Measurements from ENCODE around the gene PTPRA. TPM values are rescaled to one million over a fixed set of nuclear protein-coding genes. Genes with fewer than 3 reads are reported as not detected.
A peak's percentile ranks its signal among the peaks of the same experiment; 100 is the strongest.
"Not testable (repeated sequence)": the region's sequence is repeated elsewhere in the genome, so short reads cannot be mapped to it uniquely, and the experiment has no call there.

Gene PTPRA
- total and polyA plus RNA-seq, 4 donors = 113 to 182 (median 166) TPM

DNA sequence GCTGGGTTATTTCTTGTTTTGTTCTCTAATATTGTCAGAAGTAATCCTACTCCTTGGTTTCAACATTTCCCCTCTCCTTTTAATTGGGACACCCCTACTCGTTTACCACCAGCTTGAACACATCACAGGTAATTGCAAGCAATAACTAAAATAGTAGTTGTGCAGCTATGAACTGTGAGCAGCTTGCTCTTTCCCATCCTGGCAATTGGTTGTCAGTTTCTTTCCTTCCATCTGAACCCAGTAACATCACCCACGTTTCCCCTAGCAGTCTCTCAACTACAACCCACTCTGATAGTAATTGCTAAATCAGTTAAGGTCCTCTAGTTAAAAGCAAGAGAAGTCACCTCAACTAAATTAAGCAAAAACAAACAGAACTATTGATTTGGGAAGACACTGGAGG, 122.5 kb downstream of the PTPRA start:
- H3K4me1 ChIP-seq (ENCODE audit: control insufficient read depth, insufficient read depth, low read length) = no peaks in the 10 kb centered on the region
- no peak for DNase-seq (ENCODE audit: low read depth in 4 of 6, low spot score in 6 of 6)
- H3K27ac ChIP-seq (ENCODE audit: low read depth, low read length) = no peak overlapping the region
- no CpG with 5 or more reads among the region's 2 CpGs for WGBS (ENCODE audit: insufficient coverage)
- H3K9me3 ChIP-seq (ENCODE audit: control insufficient read depth, insufficient read depth, low read length) = no peaks in the 10 kb centered on the region
- peaks cover 38% of the 10 kb centered on the region for H3K36me3 ChIP-seq (ENCODE audit: control insufficient read depth, insufficient read depth, low read length)
- H3K27me3 ChIP-seq (ENCODE audit: control insufficient read depth, insufficient read depth, low read length) = no peaks in the 10 kb centered on the region
- H3K4me3 ChIP-seq (ENCODE audit: low read depth, low read length) = no peak overlapping the region

DNA sequence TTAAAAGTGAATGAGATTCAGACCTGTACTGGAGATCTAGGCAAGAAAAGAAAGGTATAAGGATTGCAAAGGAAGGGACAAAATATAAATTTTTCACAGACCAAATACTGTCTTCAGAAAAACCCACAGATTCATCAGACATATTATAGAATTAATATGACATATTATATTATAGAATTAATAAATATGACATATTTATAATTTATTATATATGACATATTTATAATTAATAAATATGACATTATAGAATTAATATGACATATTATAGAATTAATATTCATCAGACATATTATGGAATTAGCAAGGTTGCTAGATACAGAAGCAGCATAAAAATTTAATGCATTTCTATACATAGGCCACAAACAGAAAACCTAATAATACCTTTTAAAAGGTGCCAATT, 125.4 kb downstream of the PTPRA start:
- Histone ChIP-seq H3K27me3 (ENCODE audit: control insufficient read depth, insufficient read depth, low read length) (no peaks in the 10 kb centered on the region), H3K4me3 (ENCODE audit: low read depth, low read length) (no peak overlapping the region), H3K36me3 (ENCODE audit: control insufficient read depth, insufficient read depth, low read length) (peaks cover 23% of the 10 kb centered on the region), H3K27ac (ENCODE audit: low read depth, low read length) (no peak overlapping the region), H3K9me3 (ENCODE audit: control insufficient read depth, insufficient read depth, low read length) (no peaks in the 10 kb centered on the region), H3K4me1 (ENCODE audit: control insufficient read depth, insufficient read depth, low read length) (no peaks in the 10 kb centered on the region)
- DNase-seq (ENCODE audit: low read depth in 4 of 6, low spot score in 6 of 6) = no peak

DNA sequence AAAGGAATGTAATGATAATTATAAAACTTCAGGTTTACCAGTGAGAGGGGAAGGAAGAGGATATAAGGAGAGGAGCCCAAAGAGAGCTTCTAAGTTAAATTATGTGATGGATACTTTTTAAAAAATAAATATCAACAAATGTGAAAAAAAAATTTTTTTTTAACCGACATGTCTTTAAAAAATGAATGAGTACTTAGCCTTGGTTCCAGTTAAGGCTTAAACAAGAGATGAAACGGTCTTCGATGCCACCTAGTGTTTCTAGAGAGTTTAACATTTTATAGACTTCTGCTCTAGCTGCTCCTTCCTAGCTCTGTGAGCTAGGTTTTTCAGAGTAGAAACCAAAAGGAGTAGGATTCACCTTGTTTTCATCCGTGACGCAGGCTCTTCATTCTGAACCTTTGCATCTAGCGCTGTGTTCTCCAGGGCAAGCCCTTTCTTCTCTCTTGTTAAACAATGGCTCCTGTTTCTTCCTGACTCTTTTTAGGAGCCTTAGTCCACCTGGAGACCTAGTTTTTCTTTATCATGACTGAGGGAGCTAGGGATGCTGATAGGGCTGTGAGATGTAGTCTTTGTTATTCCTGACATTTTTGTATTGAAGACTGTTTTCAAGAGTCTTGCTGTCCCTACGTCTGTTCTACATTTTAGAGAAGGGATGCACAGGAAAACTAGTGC, 127.7 kb downstream of the PTPRA start:
- H3K36me3 ChIP-seq (ENCODE audit: control insufficient read depth, insufficient read depth, low read length) = peaks cover 20% of the 10 kb centered on the region
- 59% methylated on average over 4 of the region's 7 CpGs for WGBS (ENCODE audit: insufficient coverage)
- no peaks in the 10 kb centered on the region for H3K4me1 ChIP-seq (ENCODE audit: control insufficient read depth, insufficient read depth, low read length)
- H3K27me3 ChIP-seq (ENCODE audit: control insufficient read depth, insufficient read depth, low read length) = no peaks in the 10 kb centered on the region
- H3K27ac ChIP-seq (ENCODE audit: low read depth, low read length) = no peak overlapping the region
- H3K4me3 ChIP-seq (ENCODE audit: low read depth, low read length) = no peak overlapping the region
- DNase-seq (ENCODE audit: low read depth in 4 of 6, low spot score in 6 of 6) = peak; percentile 32 to 89 (median 56)
- no peaks in the 10 kb centered on the region for H3K9me3 ChIP-seq (ENCODE audit: control insufficient read depth, insufficient read depth, low read length)

DNA sequence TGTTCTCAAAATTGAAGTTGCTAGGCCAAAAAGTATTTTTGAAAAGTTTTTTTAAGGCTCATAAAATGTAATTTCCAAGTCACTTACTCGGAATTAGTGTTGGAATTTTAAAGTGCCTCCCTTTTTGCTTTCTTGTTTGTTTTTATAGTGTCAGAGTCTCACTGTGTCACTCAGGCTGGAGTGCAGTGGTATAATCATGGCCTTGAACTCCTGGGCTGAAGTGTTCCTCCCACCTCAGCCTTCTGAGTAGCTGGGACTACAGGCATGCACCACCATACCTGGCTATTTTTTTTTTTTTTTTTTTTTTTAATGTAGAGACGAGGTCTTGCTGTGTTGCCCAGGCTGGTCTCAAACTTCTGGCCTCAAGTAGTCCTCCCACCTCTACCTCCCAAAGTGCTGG, 130.1 kb downstream of the PTPRA start:
- no peaks in the 10 kb centered on the region for H3K4me1 ChIP-seq (ENCODE audit: control insufficient read depth, insufficient read depth, low read length)
- WGBS (ENCODE audit: insufficient coverage) = no CpG with 5 or more reads among the region's 2 CpGs
- no peaks in the 10 kb centered on the region for H3K9me3 ChIP-seq (ENCODE audit: control insufficient read depth, insufficient read depth, low read length)
- peaks cover 23% of the 10 kb centered on the region for H3K36me3 ChIP-seq (ENCODE audit: control insufficient read depth, insufficient read depth, low read length)
- H3K27ac ChIP-seq (ENCODE audit: low read depth, low read length) = no peak overlapping the region
- H3K27me3 ChIP-seq (ENCODE audit: control insufficient read depth, insufficient read depth, low read length) = no peaks in the 10 kb centered on the region
- no peak overlapping the region for H3K4me3 ChIP-seq (ENCODE audit: low read depth, low read length)
- no peak for DNase-seq (ENCODE audit: low read depth in 4 of 6, low spot score in 6 of 6)

DNA sequence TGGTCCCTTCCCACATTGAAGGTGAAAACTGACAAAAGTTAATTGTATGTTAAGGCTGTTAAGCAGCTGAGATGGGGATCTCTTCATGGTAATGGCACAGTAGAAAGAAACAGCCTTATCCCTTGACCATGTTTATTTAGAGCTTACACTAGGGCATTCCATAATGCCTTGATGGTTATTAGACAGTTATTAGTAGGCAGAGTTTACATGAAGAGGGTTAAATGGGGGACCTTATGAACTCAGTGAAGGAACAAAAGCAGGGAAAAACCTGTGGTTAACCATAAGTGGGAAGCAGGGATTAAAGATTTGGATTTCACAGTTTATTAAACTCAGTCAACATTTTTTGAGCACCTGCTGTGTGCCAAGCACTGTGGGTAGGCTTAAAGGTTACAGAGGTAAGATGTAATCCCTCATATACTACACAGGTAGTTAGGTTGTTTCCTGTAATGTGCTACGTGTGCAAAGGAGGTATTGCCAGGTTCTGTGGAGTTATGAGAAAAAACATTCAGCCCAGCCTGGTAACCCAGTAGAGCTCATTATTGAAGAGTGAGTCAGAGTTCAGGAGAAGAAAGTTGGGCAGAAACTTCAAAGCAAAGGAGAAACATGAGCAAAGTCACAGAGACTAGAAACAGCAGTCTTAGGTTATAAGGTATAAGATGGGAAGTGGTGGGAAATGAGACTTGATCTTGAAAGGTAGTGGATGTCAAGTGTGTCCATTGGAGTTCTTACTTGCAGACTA, 137.9 kb downstream of the PTPRA start:
- Histone ChIP-seq H3K27ac (ENCODE audit: low read depth, low read length) (no peak overlapping the region), H3K27me3 (ENCODE audit: control insufficient read depth, insufficient read depth, low read length) (no peaks in the 10 kb centered on the region), H3K4me1 (ENCODE audit: control insufficient read depth, insufficient read depth, low read length) (no peaks in the 10 kb centered on the region), H3K36me3 (ENCODE audit: control insufficient read depth, insufficient read depth, low read length) (peaks cover 47% of the 10 kb centered on the region), H3K4me3 (ENCODE audit: low read depth, low read length) (no peak overlapping the region), H3K9me3 (ENCODE audit: control insufficient read depth, insufficient read depth, low read length) (no peaks in the 10 kb centered on the region)
- DNase-seq (ENCODE audit: low read depth in 4 of 6, low spot score in 6 of 6) = no peak
- 100% methylated on average over 1 of the region's 1 CpG for WGBS (ENCODE audit: insufficient coverage)

DNA sequence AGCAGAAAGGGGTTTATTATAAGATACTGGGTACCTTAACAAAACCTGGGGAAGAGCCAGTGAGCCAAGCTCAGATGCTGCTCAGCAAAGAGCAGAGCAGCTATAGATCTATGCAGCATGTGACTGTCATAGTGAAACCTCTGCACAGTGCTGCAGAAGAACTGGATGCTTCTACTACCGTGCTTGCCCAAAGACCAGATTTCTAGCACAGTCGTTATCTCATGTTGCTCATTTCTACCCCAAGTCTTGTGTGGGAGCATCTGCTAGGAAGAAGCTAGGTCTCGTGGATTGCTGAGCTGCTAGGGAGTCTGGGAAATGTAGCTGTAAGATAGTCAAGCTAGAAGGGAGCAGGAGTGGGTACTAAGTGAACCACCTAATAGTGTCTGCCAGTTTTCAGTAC, 138.5 kb downstream of the PTPRA start:
- no peaks in the 10 kb centered on the region for H3K9me3 ChIP-seq (ENCODE audit: control insufficient read depth, insufficient read depth, low read length)
- no peak overlapping the region for H3K27ac ChIP-seq (ENCODE audit: low read depth, low read length)
- peak in 1 of 6 donors; percentile 8 for DNase-seq (ENCODE audit: low read depth in 4 of 6, low spot score in 6 of 6)
- WGBS (ENCODE audit: insufficient coverage) = 100% methylated on average over 3 of the region's 3 CpGs
- H3K4me1 ChIP-seq (ENCODE audit: control insufficient read depth, insufficient read depth, low read length) = no peaks in the 10 kb centered on the region
- H3K4me3 ChIP-seq (ENCODE audit: low read depth, low read length) = no peak overlapping the region
- H3K36me3 ChIP-seq (ENCODE audit: control insufficient read depth, insufficient read depth, low read length) = peaks cover 44% of the 10 kb centered on the region
- H3K27me3 ChIP-seq (ENCODE audit: control insufficient read depth, insufficient read depth, low read length) = no peaks in the 10 kb centered on the region

DNA sequence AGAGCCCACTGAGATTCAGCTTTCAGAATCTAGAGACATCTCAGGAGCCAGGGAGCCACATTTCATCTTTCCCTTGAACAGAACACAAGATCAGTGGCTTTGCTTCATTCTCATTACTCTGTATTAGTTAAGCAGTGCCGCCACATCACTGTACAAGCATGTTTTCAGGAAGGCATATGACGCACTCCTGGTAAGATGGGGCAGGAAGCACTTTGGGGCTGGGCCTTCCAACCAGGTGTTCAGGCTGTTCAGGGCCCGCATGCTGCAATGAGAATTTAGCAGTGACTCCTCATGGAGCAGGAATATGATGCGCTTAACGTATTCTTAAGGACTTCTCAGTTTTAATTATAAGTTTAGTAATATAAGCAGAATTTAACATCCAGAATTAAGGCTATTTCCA, 140.5 kb downstream of the PTPRA start:
- Histone ChIP-seq H3K4me3 (ENCODE audit: low read depth, low read length) (no peak overlapping the region), H3K9me3 (ENCODE audit: control insufficient read depth, insufficient read depth, low read length) (no peaks in the 10 kb centered on the region), H3K4me1 (ENCODE audit: control insufficient read depth, insufficient read depth, low read length) (no peaks in the 10 kb centered on the region), H3K27ac (ENCODE audit: low read depth, low read length) (no peak overlapping the region), H3K27me3 (ENCODE audit: control insufficient read depth, insufficient read depth, low read length) (no peaks in the 10 kb centered on the region), H3K36me3 (ENCODE audit: control insufficient read depth, insufficient read depth, low read length) (peaks cover 44% of the 10 kb centered on the region)
- WGBS (ENCODE audit: insufficient coverage) = 100% methylated on average over 2 of the region's 5 CpGs
- no peak for DNase-seq (ENCODE audit: low read depth in 4 of 6, low spot score in 6 of 6)

DNA sequence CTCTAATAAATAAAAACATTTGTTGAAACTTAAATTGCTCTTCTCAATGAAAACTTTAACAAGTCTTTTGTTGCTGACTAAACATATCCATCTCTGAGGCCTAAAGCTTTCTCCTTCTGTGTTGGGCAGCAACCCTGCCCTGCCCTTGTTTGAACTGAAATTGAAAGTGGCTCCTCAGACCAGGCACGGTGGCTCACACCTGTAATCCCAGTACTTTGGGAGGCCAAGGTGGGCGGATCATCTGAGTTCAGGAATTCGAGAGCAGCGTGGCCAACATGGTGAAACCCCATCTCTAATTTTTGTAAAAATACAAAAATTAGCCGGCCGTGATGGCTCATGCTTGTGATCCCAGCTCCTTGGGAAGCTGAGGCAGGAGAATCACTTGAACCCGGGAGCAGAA, 140.9 kb downstream of the PTPRA start:
- 93% methylated on average over 7 of the region's 7 CpGs for WGBS (ENCODE audit: insufficient coverage)
- no peak for DNase-seq (ENCODE audit: low read depth in 4 of 6, low spot score in 6 of 6)
- no peaks in the 10 kb centered on the region for H3K4me1 ChIP-seq (ENCODE audit: control insufficient read depth, insufficient read depth, low read length)
- no peak overlapping the region for H3K27ac ChIP-seq (ENCODE audit: low read depth, low read length)
- H3K36me3 ChIP-seq (ENCODE audit: control insufficient read depth, insufficient read depth, low read length) = peaks cover 40% of the 10 kb centered on the region
- H3K9me3 ChIP-seq (ENCODE audit: control insufficient read depth, insufficient read depth, low read length) = no peaks in the 10 kb centered on the region
- H3K4me3 ChIP-seq (ENCODE audit: low read depth, low read length) = no peak overlapping the region
- H3K27me3 ChIP-seq (ENCODE audit: control insufficient read depth, insufficient read depth, low read length) = no peaks in the 10 kb centered on the region

DNA sequence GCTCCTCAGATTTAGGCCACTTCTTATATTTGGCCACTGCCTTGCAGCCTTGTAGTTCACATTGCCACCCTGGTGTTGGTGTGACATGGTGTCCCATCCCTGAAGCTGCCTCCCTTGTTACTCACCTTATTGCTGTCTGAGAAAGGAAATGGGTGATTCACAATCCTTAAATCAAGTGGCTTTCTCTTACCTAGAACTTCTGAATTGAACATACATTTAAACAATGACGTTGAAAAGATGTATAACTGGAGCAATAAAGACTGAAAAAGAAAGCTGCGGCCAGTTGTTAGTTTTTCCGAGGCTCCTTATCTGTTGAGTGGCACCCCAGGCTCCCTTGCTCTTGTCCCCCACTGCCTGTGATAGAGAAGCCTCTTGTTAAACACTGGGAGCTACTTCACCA, 141.4 kb downstream of the PTPRA start:
- H3K4me1 ChIP-seq (ENCODE audit: control insufficient read depth, insufficient read depth, low read length) = no peaks in the 10 kb centered on the region
- WGBS (ENCODE audit: insufficient coverage) = 83% methylated on average over 1 of the region's 3 CpGs
- H3K9me3 ChIP-seq (ENCODE audit: control insufficient read depth, insufficient read depth, low read length) = no peaks in the 10 kb centered on the region
- H3K27ac ChIP-seq (ENCODE audit: low read depth, low read length) = no peak overlapping the region
- no peak for DNase-seq (ENCODE audit: low read depth in 4 of 6, low spot score in 6 of 6)
- no peaks in the 10 kb centered on the region for H3K27me3 ChIP-seq (ENCODE audit: control insufficient read depth, insufficient read depth, low read length)
- peaks cover 43% of the 10 kb centered on the region for H3K36me3 ChIP-seq (ENCODE audit: control insufficient read depth, insufficient read depth, low read length)
- no peak overlapping the region for H3K4me3 ChIP-seq (ENCODE audit: low read depth, low read length)

DNA sequence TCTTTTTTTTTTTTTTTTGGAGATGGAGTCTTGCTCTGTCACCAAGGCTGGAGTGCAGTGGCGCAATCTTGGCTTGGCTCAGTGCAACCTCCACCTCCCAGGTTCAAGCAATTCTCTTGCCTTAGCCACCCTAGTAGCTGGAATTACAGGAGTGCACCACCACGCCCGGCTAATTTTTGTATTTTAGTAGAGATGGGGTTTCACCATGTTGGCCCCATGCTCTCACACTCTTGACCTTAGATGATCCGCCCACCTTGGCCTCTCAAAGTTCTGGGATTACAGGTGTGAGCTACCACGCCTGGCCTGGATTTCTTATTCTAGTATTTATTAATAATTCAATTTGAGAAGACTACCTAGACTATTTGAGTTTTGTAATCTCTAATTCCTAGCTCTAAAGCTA, 142.0 kb downstream of the PTPRA start:
- not testable (repeated sequence) for H3K4me3 ChIP-seq (ENCODE audit: low read depth, low read length); H3K27me3 ChIP-seq (ENCODE audit: control insufficient read depth, insufficient read depth, low read length); DNase-seq (ENCODE audit: low read depth in 4 of 6, low spot score in 6 of 6); H3K27ac ChIP-seq (ENCODE audit: low read depth, low read length); H3K4me1 ChIP-seq (ENCODE audit: control insufficient read depth, insufficient read depth, low read length); H3K9me3 ChIP-seq (ENCODE audit: control insufficient read depth, insufficient read depth, low read length)
- 100% methylated on average over 1 of the region's 5 CpGs for WGBS (ENCODE audit: insufficient coverage)
- H3K36me3 ChIP-seq (ENCODE audit: control insufficient read depth, insufficient read depth, low read length) = peaks cover 40% of the 10 kb centered on the region
